HEK293 (cell line): ENCODE measurements around the gene TBC1D14.

Experiments used
- CTCF ChIA-PET: fragments of 350-600 bp; formaldehyde crosslinking; extraction: SDS; loops from one replicate; lab custom pipeline; 2021; ENCODE audit warnings: antibody characterized with exemption; lab: Yijun Ruan, JAX
- POLR2A ChIA-PET: fragments of 300-600 bp; formaldehyde crosslinking; extraction: SDS; loops from one replicate; lab custom pipeline; 2020; ENCODE audit warnings: antibody characterized with exemption, inconsistent platforms; lab: Yijun Ruan, JAX
- H3K27ac ChIP-seq: fragments of 200-500 bp; sonication (Bioruptor generic); 2 replicates; pipeline ENCODE4 v1.5.1; 2014; ENCODE audit warnings: low read depth, low read length, control low read depth, inconsistent platforms; ENCODE audit errors: extremely low read depth
- H3K36me3 ChIP-seq, 2 experiments: fragments of 200-500 bp in 1 of 2; sonication (Bioruptor generic) in 1 of 2; 1 replicate in 1 of 2; 2 replicates in 1 of 2; pipeline ENCODE4 v1.5.1; 2014 to 2017; ENCODE audit warnings: inconsistent platforms in 2 of 2, low read length in 2 of 2; ENCODE audit not compliant: control insufficient read depth in 2 of 2, insufficient read depth in 1 of 2
- H3K4me1 ChIP-seq: fragments of 200-500 bp; sonication (Bioruptor generic); 2 replicates; pipeline ENCODE4 v1.5.1; 2014; ENCODE audit warnings: mild to moderate bottlenecking, low read length, inconsistent platforms; ENCODE audit not compliant: control insufficient read depth, insufficient read depth
- H3K4me3 ChIP-seq: 2 replicates; pipeline ENCODE4 v1.5.1; 2011; ENCODE audit warnings: low read depth, mild to moderate bottlenecking, control low read depth, low read length, moderate library complexity
- H3K9me3 ChIP-seq: fragments of 200-500 bp; sonication (Bioruptor generic); 2 replicates; pipeline ENCODE4 v1.5.1; 2014; ENCODE audit warnings: low read depth, low read length, inconsistent platforms; ENCODE audit not compliant: control insufficient read depth, insufficient read depth
- EGR2 ChIP-seq: fragments of 450-650 bp; formaldehyde crosslinking; IDR thresholded peaks from 2 replicates; pipeline ENCODE4 v1.5.1; 2016; ENCODE audit warnings: low read depth, missing biosample characterization, missing genetic modification characterization
- GLIS2 ChIP-seq: fragments of 450-650 bp; formaldehyde crosslinking; IDR thresholded peaks from 2 replicates; pipeline ENCODE4 v1.5.1; 2016; ENCODE audit warnings: missing biosample characterization, missing genetic modification characterization
- HOXD13 ChIP-seq: sonication (generic); formaldehyde crosslinking; IDR thresholded peaks from 2 replicates; pipeline ENCODE4 v1.8.0; 2022; ENCODE audit warnings: missing genetic modification reagents, borderline replicate concordance
- IKZF3 ChIP-seq: fragments of 450-650 bp; IDR thresholded peaks from 2 replicates; pipeline ENCODE4 v1.5.0; 2018; ENCODE audit warnings: missing biosample characterization, mild to moderate bottlenecking, missing genetic modification characterization, moderate library complexity
- INSM2 ChIP-seq: fragments of 450-650 bp; formaldehyde crosslinking; IDR thresholded peaks from 2 replicates; pipeline ENCODE4 v1.5.1; 2016; ENCODE audit warnings: missing biosample characterization, missing genetic modification characterization
- KLF9 ChIP-seq: fragments of 450-650 bp; formaldehyde crosslinking; IDR thresholded peaks from 2 replicates; pipeline ENCODE4 v1.5.1; 2016; ENCODE audit warnings: missing biosample characterization, missing genetic modification characterization, low read depth
- REPIN1 ChIP-seq: fragments of 450-650 bp; formaldehyde crosslinking; IDR thresholded peaks from 2 replicates; pipeline ENCODE4 v1.5.1; 2017; ENCODE audit warnings: missing biosample characterization, missing genetic modification characterization, low read depth
- SP3 ChIP-seq: fragments of 450-650 bp; formaldehyde crosslinking; IDR thresholded peaks from 2 replicates; pipeline ENCODE4 v1.5.1; 2016; ENCODE audit warnings: missing biosample characterization, missing genetic modification characterization
- TSHZ1 ChIP-seq: fragments of 450-650 bp; formaldehyde crosslinking; IDR thresholded peaks from 2 replicates; pipeline ENCODE4 v1.5.1; 2016; ENCODE audit warnings: missing biosample characterization, missing genetic modification characterization, borderline replicate concordance
- WT1 ChIP-seq: fragments of 450-650 bp; formaldehyde crosslinking; IDR thresholded peaks from 2 replicates; pipeline ENCODE4 v1.5.1; 2016; ENCODE audit warnings: missing biosample characterization, missing genetic modification characterization
- ZBTB10 ChIP-seq: fragments of 450-650 bp; formaldehyde crosslinking; IDR thresholded peaks from 2 replicates; pipeline ENCODE4 v1.5.1; 2016; ENCODE audit warnings: missing biosample characterization, missing genetic modification characterization
- ZFHX2 ChIP-seq: fragments of 450-650 bp; formaldehyde crosslinking; conservative IDR thresholded peaks from 2 replicates; pipeline ENCODE4 v1.5.1; 2016; ENCODE audit warnings: missing biosample characterization, missing genetic modification characterization
- ZNF114 ChIP-seq: fragments of 450-650 bp; formaldehyde crosslinking; IDR thresholded peaks from 2 replicates; pipeline ENCODE4 v1.5.0; 2017; ENCODE audit warnings: missing biosample characterization, missing genetic modification characterization
- ZNF157 ChIP-seq: fragments of 450-650 bp; formaldehyde crosslinking; IDR thresholded peaks from 2 replicates; pipeline ENCODE4 v1.5.1; 2016; ENCODE audit warnings: missing biosample characterization, missing genetic modification characterization
- ZNF18 ChIP-seq: fragments of 450-650 bp; formaldehyde crosslinking; IDR thresholded peaks from 2 replicates; pipeline ENCODE4 v1.5.1; 2016; ENCODE audit warnings: missing biosample characterization, missing genetic modification characterization
- ZNF274 ChIP-seq, 2 experiments: fragments of 200-500 bp in 1 of 2; fragments of 450-650 bp in 1 of 2; sonication (Bioruptor generic) in 1 of 2; formaldehyde crosslinking in 1 of 2; IDR thresholded peaks; 2 replicates each; pipeline versions ENCODE4 v1.5.1 to v1.6.1; 2014 to 2016; ENCODE audit warnings: borderline replicate concordance in 1 of 2, inconsistent platforms in 1 of 2, low read length in 1 of 2, missing biosample characterization in 1 of 2, missing genetic modification characterization in 1 of 2
- ZNF544 ChIP-seq: fragments of 450-650 bp; formaldehyde crosslinking; IDR thresholded peaks from 2 replicates; pipeline ENCODE4 v1.5.0; 2017; ENCODE audit warnings: missing biosample characterization, missing genetic modification characterization
- ZNF555 ChIP-seq: fragments of 450-650 bp; formaldehyde crosslinking; conservative IDR thresholded peaks from 2 replicates; pipeline ENCODE4 v1.5.1; 2017; ENCODE audit warnings: missing biosample characterization, mild to moderate bottlenecking, missing genetic modification characterization, inconsistent platforms
- ZNF561 ChIP-seq: fragments of 450-650 bp; IDR thresholded peaks from 2 replicates; pipeline ENCODE4 v1.5.1; 2018; ENCODE audit warnings: missing biosample characterization, missing genetic modification characterization, borderline replicate concordance
- ZNF621 ChIP-seq: fragments of 450-650 bp; formaldehyde crosslinking; IDR thresholded peaks from 2 replicates; pipeline ENCODE4 v1.5.1; 2017; ENCODE audit warnings: missing biosample characterization, missing genetic modification characterization
- ZNF624 ChIP-seq: fragments of 450-650 bp; formaldehyde crosslinking; IDR thresholded peaks from 2 replicates; pipeline ENCODE4 v1.5.1; 2017; ENCODE audit warnings: missing biosample characterization, missing genetic modification characterization
- ZNF747 ChIP-seq: fragments of 450-650 bp; formaldehyde crosslinking; IDR thresholded peaks from 2 replicates; pipeline ENCODE4 v1.5.1; 2016; ENCODE audit warnings: missing biosample characterization, missing genetic modification characterization
- ZNF792 ChIP-seq: fragments of 450-650 bp; formaldehyde crosslinking; IDR thresholded peaks from 2 replicates; pipeline ENCODE4 v1.5.1; 2016; ENCODE audit warnings: missing biosample characterization, missing genetic modification characterization

The TBC1D14 gene

GRCh38 chr4:7018281-7018680, 108.7 kb downstream of the TBC1D14 start:
- peak; percentile 31; the same call in 1 of the 2 replicates for TF ChIP-seq ZFHX2 (tag by site-specific recombination)
- TF ChIP-seq SP3 (tag by site-specific recombination), result no peak
- 0 out of 2 replicates have a peak, but pooled peaks have one; percentile 21 for TF ChIP-seq EGR2 (tag by site-specific recombination)
- H3K4me3 ChIP-seq, result no peak overlapping the region
- no peaks in the 10 kb centered on the region for H3K9me3 ChIP-seq
- ChIA-PET POLR2A (no interaction called here), CTCF (interaction anchor here (1.5 kb wide), 1 partner anchor 25 kb away, joined by 8 read pairs; the partner anchor contains the start of gene TADA2B)
- H3K4me1 ChIP-seq, result no peaks in the 10 kb centered on the region
- H3K36me3 ChIP-seq, result peaks cover 4 to 70% of the 10 kb centered on the region in 2 experiments; a peak in 2 of 3 replicates
- no peak overlapping the region for H3K27ac ChIP-seq

GRCh38 chr4:7019367-7019766, 109.7 kb downstream of the TBC1D14 start:
- H3K4me1 ChIP-seq, result no peaks in the 10 kb centered on the region
- POLR2A ChIA-PET, result no interaction called here
- no peak overlapping the region for H3K4me3 ChIP-seq
- CTCF ChIA-PET, result no interaction called here
- H3K9me3 ChIP-seq, result no peaks in the 10 kb centered on the region
- TF ChIP-seq INSM2 (no peak), ZNF747 (no peak), ZNF274 (IDR thresholded peaks at IDR 0.05; ENCODE audit: low read length) (no peak), ZNF274 (tag by site-specific recombination; IDR thresholded peaks at IDR 0.05; ENCODE audit: borderline replicate concordance) (no peak), ZNF157 (tag by site-specific recombination) (no peak), ZNF792 (tag by site-specific recombination) (no peak), ZNF114 (tag by site-specific recombination) (no peak), ZNF555 (tag by site-specific recombination) (no peak), ZNF561 (tag by site-specific recombination) (no peak), GLIS2 (no peak)
- peaks cover 4 to 73% of the 10 kb centered on the region in 2 experiments; a peak in 1 of 3 replicates for H3K36me3 ChIP-seq
- no peak overlapping the region for H3K27ac ChIP-seq

GRCh38 chr4:7020290-7020689, 110.7 kb downstream of the TBC1D14 start:
- CTCF ChIA-PET, result interaction anchor here (0.7 to 1.0 kb wide), 2 partner anchors 23 to 605 kb away, joined by 3 to 6 read pairs; partner anchors contain the start of gene TADA2B
- TF ChIP-seq KLF9 (no peak), ZNF747 (no peak), TSHZ1 (tag by site-specific recombination) (no peak), REPIN1 (tag by site-specific recombination) (no peak), IKZF3 (tag by site-specific recombination) (no peak), ZBTB10 (no peak), ZNF544 (tag by site-specific recombination) (no peak), ZNF624 (tag by site-specific recombination) (no peak), WT1 (tag by site-specific recombination) (no peak), ZNF621 (tag by site-specific recombination) (no peak), ZNF18 (tag by site-specific recombination) (no peak), HOXD13 (CRISPR knock-in tag) (no peak)

More at GRCh38 chr4:7020290-7020689, 110.7 kb downstream of the TBC1D14 start:
- H3K4me1 ChIP-seq, result no peaks in the 10 kb centered on the region
- H3K4me3 ChIP-seq, result no peak overlapping the region
- H3K36me3 ChIP-seq, result peaks cover 4 to 73% of the 10 kb centered on the region in 2 experiments; a peak in 1 of 3 replicates
- no peaks in the 10 kb centered on the region for H3K9me3 ChIP-seq
- no peak overlapping the region for H3K27ac ChIP-seq
- POLR2A ChIA-PET, result no interaction called here
